ENCODE measurements around the gene DTNB.

GRCh38 chr2:25424426-25425028 is 248.8 kb downstream of the DTNB start:
- TF ChIP-seq, protein P1, sequence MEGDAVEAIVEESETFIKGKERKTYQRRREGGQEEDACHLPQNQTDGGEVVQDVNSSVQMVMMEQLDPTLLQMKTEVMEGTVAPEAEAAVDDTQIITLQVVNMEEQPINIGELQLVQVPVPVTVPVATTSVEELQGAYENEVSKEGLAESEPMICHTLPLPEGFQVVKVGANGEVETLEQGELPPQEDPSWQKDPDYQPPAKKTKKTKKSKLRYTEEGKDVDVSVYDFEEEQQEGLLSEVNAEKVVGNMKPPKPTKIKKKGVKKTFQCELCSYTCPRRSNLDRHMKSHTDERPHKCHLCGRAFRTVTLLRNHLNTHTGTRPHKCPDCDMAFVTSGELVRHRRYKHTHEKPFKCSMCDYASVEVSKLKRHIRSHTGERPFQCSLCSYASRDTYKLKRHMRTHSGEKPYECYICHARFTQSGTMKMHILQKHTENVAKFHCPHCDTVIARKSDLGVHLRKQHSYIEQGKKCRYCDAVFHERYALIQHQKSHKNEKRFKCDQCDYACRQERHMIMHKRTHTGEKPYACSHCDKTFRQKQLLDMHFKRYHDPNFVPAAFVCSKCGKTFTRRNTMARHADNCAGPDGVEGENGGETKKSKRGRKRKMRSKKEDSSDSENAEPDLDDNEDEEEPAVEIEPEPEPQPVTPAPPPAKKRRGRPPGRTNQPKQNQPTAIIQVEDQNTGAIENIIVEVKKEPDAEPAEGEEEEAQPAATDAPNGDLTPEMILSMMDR (IDR thresholded peaks at IDR 0.05; ENCODE audit: insufficient read depth, low read length), result no peak
- TF ChIP-seq POLR2AphosphoS5 (IDR thresholded peaks at IDR 0.05; ENCODE audit: low read depth) (no peak), SPI1 (IDR thresholded peaks at IDR 0.05; ENCODE audit: borderline replicate concordance, low read depth) (no peak), REST (IDR thresholded peaks at IDR 0.05; ENCODE audit: insufficient replicate concordance, low read depth) (no peak), GABPA (IDR thresholded peaks at IDR 0.05; ENCODE audit: low read depth) (no peak)
